GM19452 (cell line): ENCODE data around the gene ERCC8.

Source experiments
- ATAC-seq: cut with Tn5 transposase; IDR thresholded peaks from one replicate; pipeline ENCODE4 v1.9.1; 2021; ENCODE audit not compliant: unreplicated experiment

Gene ERCC8

DNA sequence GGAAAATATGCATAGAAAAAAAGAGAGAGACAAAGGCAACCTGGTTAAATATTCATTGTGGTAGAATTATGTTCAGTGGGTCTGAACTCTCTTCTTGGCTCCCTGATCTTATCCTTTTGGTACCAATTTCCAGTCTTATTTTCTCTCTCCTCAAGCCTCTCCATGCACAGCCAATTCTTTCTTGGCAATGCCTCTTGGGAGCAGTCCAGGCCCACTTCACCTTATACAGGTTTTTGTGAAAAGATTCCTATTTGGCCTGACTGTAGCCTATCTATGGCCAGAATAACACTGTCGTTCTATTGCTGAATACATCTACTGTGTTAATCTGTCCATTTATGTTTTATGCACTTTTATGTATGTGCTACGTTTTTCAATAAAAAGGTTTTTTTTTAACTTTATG is 103.5 kb downstream of the ERCC8 start:
- no peak for ATAC-seq

- no peak for ATAC-seq
Observed at GRCh38 chr5:60836131-60836530, 108.7 kb downstream of the ERCC8 start.

DNA sequence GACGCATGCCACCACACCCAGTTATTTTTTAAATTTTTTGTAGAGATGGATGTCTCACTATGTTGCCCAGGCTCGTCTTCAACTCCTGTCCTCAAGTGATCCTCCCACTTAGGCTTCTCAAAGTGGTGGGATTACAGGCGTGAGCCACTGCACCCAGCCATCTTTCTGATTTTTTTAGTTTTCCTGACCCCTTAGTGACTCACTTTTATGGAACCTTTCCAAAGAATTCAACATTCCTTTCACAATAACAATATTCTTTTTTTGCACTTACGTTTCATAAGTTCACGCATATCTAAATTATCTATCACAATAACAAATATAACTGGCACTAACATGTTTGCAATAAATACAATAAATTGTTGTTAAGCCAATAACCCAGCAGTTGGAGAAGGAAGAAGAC is 109.3 kb downstream of the ERCC8 start:
- ATAC-seq, result no peak

DNA sequence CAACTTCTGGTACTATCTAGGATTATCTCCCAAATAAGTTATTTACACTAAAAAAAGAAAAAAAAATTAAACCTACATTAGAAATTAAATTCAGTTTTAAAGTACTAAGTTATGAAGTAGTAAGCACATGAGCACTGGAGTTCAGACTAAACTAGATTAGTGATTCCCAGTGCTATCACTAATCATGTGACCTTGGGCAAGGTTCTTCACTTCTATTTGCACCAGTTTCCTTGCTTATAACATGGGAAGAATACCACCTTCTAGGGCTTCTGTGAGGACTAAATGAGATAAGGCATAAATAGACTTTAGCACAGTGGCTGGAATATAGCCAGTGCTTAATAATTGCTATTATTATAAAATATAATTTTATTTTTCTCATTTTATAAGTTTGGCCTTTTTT is 111.3 kb downstream of the ERCC8 start:
- ATAC-seq, result no peak

DNA sequence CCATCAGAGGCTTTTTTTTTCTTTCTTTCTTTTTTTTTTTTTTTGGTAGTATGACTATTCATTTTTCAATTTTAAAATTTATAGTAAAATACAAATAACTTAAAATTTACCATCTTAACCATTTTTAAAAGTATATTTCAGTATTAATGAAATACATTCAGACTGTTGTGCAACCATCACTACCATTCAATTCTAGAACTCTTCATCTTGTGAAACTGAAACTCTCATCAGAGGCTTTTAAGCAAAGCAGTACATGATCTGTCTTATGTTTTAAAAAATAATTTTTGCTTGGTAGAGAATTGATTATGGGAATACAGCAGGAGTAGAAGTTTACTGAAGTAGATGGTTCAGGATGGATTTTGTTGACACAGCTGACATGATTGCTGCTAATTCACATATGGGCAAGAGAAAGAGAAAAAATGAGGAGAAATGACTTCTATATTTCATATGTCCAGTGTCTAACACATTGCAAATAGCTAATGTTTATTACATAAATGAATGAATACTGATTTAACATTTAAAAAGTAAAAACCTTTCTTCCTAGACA is 114.2 kb downstream of the ERCC8 start:
- peak; percentile 40 for ATAC-seq

DNA sequence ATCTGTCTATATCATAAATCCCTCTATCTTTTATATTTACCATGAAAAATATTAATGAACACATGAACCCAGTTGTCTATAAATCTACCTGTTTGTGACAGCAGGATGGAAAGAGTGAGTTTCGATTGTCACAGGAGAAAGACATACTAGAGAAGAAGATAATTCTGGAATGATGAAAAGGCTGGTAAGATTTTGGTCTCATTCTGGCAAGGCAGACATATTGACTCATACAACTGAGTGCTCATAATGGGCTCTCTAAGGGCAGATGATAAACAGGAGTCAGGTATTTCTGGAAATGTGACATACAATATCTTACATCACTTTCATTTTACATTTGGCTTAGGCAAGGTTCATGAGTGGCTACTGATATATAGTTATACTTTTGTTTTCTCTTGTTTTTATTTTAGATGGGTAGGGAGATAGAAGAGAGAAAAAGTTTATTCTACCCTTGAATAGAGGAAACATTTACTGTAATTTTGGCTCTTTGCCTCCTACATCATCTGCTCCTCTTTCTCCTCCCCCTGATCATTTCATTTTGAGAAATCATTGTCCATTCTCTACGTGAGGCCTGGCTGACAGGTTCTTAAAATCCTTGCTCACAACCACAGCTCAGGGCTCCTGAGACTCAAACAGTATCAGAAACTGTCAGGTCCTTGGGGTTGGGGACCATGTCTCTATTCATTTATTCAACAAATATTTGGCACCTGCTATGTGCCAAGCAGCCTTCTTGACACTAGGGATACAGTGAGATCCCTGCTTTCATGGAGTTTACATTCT is 115.2 kb downstream of the ERCC8 start:
- ATAC-seq, result no peak

- no peak for ATAC-seq
Observed at GRCh38 chr5:60827201-60827600, 117.7 kb downstream of the ERCC8 start.

DNA sequence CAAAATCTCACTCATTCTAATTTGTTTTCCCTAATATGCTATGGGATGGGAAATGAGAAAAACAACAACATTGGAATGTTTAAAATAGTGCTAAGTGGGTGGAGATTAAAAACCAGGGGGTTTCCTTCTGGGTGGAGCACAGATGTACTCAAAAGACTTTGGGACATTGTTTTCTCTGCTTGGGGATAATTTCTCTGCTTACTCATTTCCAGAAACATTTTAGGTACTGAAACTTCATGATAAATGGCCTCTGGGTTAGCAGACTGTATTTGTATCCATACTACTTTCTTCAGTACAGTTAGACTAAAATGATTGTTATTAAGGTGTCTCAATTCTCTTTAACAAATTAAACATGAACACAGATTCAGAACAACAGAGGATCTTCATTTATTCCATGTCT is 118.2 kb downstream of the ERCC8 start:
- ATAC-seq, result peak; percentile 74
